Transverse colon (tissue), 4 donors: Measurements from ENCODE around the gene RIPOR3.
A peak's percentile ranks its signal among the peaks of the same experiment; 100 is the strongest.

Source experiments
- CTCF ChIP-seq, 5 experiments: fragments of 200-600 bp in 3 of 5; fragments of 450-650 bp in 2 of 5; sonication (generic) in 3 of 5; IDR thresholded peaks; 1 replicate in 2 of 5; 2 replicates in 3 of 5; pipeline ENCODE4 v1.5.1; 2016 to 2017; ENCODE audit warnings: antibody characterized with exemption in 5 of 5, inconsistent platforms in 3 of 5, mild to moderate bottlenecking in 2 of 5, moderate library complexity in 1 of 5
- POLR2A ChIP-seq: fragments of 450-650 bp; IDR thresholded peaks from one replicate; pipeline ENCODE4 v1.6.1; 2016; ENCODE audit warnings: antibody characterized with exemption, mild to moderate bottlenecking, moderate library complexity
- POLR2AphosphoS5 ChIP-seq, 3 donors: sonication (generic); formaldehyde crosslinking; IDR thresholded peaks; one replicate each; pipeline ENCODE4 v1.6.1; 2016; ENCODE audit warnings: antibody characterized with exemption in 3 of 3

- TF ChIP-seq POLR2A: no peak
- TF ChIP-seq POLR2AphosphoS5 (IDR thresholded peaks at IDR 0.05): peak in 1 of 3 donors; percentile 32
- TF ChIP-seq CTCF (IDR thresholded peaks at IDR 0.05): no peak
Measured at GRCh38 chr20:50540620-50541605, 150.4 kb downstream of the RIPOR3 start.
